Measurements from ENCODE around the gene TEP1.
A peak's percentile ranks its signal among the peaks of the same experiment; 100 is the strongest.

TEP1 gene

GRCh38 chr14:20429801-20430669 is 16.7 kb upstream of the TEP1 start:
- Histone ChIP-seq H2AK5ac (ENCODE audit: low read depth, low read length) (peak overlapping the region; percentile 6), H3K14ac (ENCODE audit: low read length) (peak overlapping the region; percentile 87), H3K79me1 (ENCODE audit: low read depth, low read length) (no peaks in the 10 kb centered on the region), H3K18ac (ENCODE audit: low read length) (peak overlapping the region; percentile 46), H4K91ac (ENCODE audit: low read depth, low read length, poor library complexity) (no peak overlapping the region), H3K9me3 (replicated peaks in 1 of 2; ENCODE audit: control insufficient read depth in 2 of 2, insufficient read depth in 1 of 2, low read depth in 1 of 2, low read length in 2 of 2) (no peaks in the 10 kb centered on the region), H3K23ac (ENCODE audit: low read depth, low read length, poor library complexity) (no peak overlapping the region), H3K4me2 (ENCODE audit: insufficient read depth, low read length, poor library complexity, severe bottlenecking) (no peak overlapping the region), H2BK12ac (ENCODE audit: low read length) (peak overlapping the region; percentile 77), H3K36me3 (replicated peaks in 1 of 2; ENCODE audit: control insufficient read depth in 2 of 2, insufficient read depth in 2 of 2, low read length in 2 of 2) (no peaks in the 10 kb centered on the region), H3K27me3 (ENCODE audit: control insufficient read depth in 3 of 3, insufficient read depth in 3 of 3, low read depth in 1 of 3, low read length in 3 of 3) (peaks cover 0 to 21% (median 2%) of the 10 kb centered on the region in 3 experiments), H3K4me3 (ENCODE audit: low read length in 2 of 2) (no peak overlapping the region), H2BK120ac (ENCODE audit: low read depth, low read length) (peak overlapping the region; percentile 85), H3K9ac (ENCODE audit: low read depth, low read length, poor library complexity) (peak overlapping the region; percentile 34), H3K27ac (replicated peaks; ENCODE audit: low read length) (no peak overlapping the region), H2BK5ac (ENCODE audit: low read length) (no peak overlapping the region), H3K4me1 (ENCODE audit: control insufficient read depth in 2 of 2, insufficient read depth in 1 of 2, low read depth in 1 of 2, low read length in 2 of 2) (peaks cover 0 to 3% of the 10 kb centered on the region in 2 donors), H2BK15ac (ENCODE audit: low read length) (peak overlapping the region; percentile 95), H4K8ac (ENCODE audit: low read depth, low read length) (no peak overlapping the region), H3K4ac (ENCODE audit: low read length) (no peak overlapping the region), H2AFZ (ENCODE audit: low read length) (no peak overlapping the region)
- no CpG with 5 or more reads among the region's 30 CpGs for WGBS, 2 donors (ENCODE audit: extremely low coverage in 2 of 2, insufficient read length in 2 of 2, insufficient replicate concordance in 1 of 2)
- DNase-seq (ENCODE audit: low spot score): no peak

DNA sequence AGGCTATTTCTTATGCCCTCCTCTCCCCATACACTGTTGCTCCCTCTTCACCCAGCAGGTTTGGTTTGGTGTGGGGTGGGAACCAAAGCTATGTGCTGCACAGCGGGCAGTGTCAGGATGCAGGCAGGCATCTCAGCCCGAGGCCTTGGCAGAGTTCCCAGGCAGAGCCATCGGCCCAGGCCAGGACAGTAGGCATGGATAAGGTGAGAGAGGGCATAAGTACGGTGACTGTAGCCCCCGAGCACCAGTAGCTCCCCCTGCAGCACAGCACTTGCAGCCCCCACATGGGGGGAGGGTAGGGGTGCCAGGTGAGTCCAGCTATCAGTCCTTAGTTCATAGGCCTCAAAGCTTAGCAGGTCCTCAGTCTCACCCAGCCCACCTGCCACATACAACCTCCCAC is 15.5 kb upstream of the TEP1 start:
- H3K4me1 ChIP-seq (ENCODE audit: control insufficient read depth in 2 of 2, insufficient read depth in 1 of 2, low read depth in 1 of 2, low read length in 2 of 2): peaks cover 0 to 3% of the 10 kb centered on the region in 2 donors
- no peaks in the 10 kb centered on the region for H3K36me3 ChIP-seq (replicated peaks in 1 of 2; ENCODE audit: control insufficient read depth in 2 of 2, insufficient read depth in 2 of 2, low read length in 2 of 2)
- no peak overlapping the region for H2BK120ac ChIP-seq (ENCODE audit: low read depth, low read length)
- H3K9ac ChIP-seq (ENCODE audit: low read depth, low read length, poor library complexity): no peak overlapping the region
- H3K14ac ChIP-seq (ENCODE audit: low read length): no peak overlapping the region
- no peak overlapping the region for H2BK12ac ChIP-seq (ENCODE audit: low read length)
- H3K18ac ChIP-seq (ENCODE audit: low read length): no peak overlapping the region
- H3K27me3 ChIP-seq (ENCODE audit: control insufficient read depth in 3 of 3, insufficient read depth in 3 of 3, low read depth in 1 of 3, low read length in 3 of 3): peaks cover 0 to 11% (median 0%) of the 10 kb centered on the region in 3 experiments
- no peak overlapping the region for H3K27ac ChIP-seq (replicated peaks; ENCODE audit: low read length)
- no peaks in the 10 kb centered on the region for H3K9me3 ChIP-seq (replicated peaks in 1 of 2; ENCODE audit: control insufficient read depth in 2 of 2, insufficient read depth in 1 of 2, low read depth in 1 of 2, low read length in 2 of 2)
- no peak overlapping the region for H2BK15ac ChIP-seq (ENCODE audit: low read length)
- no peak overlapping the region for H3K4me3 ChIP-seq (ENCODE audit: low read length in 2 of 2)
- H4K91ac ChIP-seq (ENCODE audit: low read depth, low read length, poor library complexity): no peak overlapping the region
- no peaks in the 10 kb centered on the region for H3K79me1 ChIP-seq (ENCODE audit: low read depth, low read length)
- no peak overlapping the region for H3K4ac ChIP-seq (ENCODE audit: low read length)
- no peak overlapping the region for H3K4me2 ChIP-seq (ENCODE audit: insufficient read depth, low read length, poor library complexity, severe bottlenecking)
- no peak overlapping the region for H3K23ac ChIP-seq (ENCODE audit: low read depth, low read length, poor library complexity)
- DNase-seq (ENCODE audit: low spot score): no peak
- no peak overlapping the region for H2AK5ac ChIP-seq (ENCODE audit: low read depth, low read length)
- H2AFZ ChIP-seq (ENCODE audit: low read length): no peak overlapping the region
- no CpG with 5 or more reads among the region's 5 CpGs for WGBS, 2 donors (ENCODE audit: extremely low coverage in 2 of 2, insufficient read length in 2 of 2, insufficient replicate concordance in 1 of 2)
- no peak overlapping the region for H4K8ac ChIP-seq (ENCODE audit: low read depth, low read length)
- no peak overlapping the region for H2BK5ac ChIP-seq (ENCODE audit: low read length)

GRCh38 chr14:20428010-20428365 is 14.7 kb upstream of the TEP1 start:
- H4K8ac ChIP-seq (ENCODE audit: low read depth, low read length): no peak overlapping the region
- no peaks in the 10 kb centered on the region for H3K36me3 ChIP-seq (replicated peaks in 1 of 2; ENCODE audit: control insufficient read depth in 2 of 2, insufficient read depth in 2 of 2, low read length in 2 of 2)
- H4K91ac ChIP-seq (ENCODE audit: low read depth, low read length, poor library complexity): no peak overlapping the region
- no peak overlapping the region for H2BK12ac ChIP-seq (ENCODE audit: low read length)
- no peak overlapping the region for H2BK15ac ChIP-seq (ENCODE audit: low read length)
- WGBS, 2 donors (ENCODE audit: extremely low coverage in 2 of 2, insufficient read length in 2 of 2, insufficient replicate concordance in 1 of 2): no CpG with 5 or more reads among the region's 5 CpGs
- H3K18ac ChIP-seq (ENCODE audit: low read length): no peak overlapping the region
- H3K14ac ChIP-seq (ENCODE audit: low read length): no peak overlapping the region
- peaks cover 0 to 3% of the 10 kb centered on the region in 2 donors for H3K4me1 ChIP-seq (ENCODE audit: control insufficient read depth in 2 of 2, insufficient read depth in 1 of 2, low read depth in 1 of 2, low read length in 2 of 2)
- no peak for DNase-seq (ENCODE audit: low spot score)
- no peaks in the 10 kb centered on the region for H3K9me3 ChIP-seq (replicated peaks in 1 of 2; ENCODE audit: control insufficient read depth in 2 of 2, insufficient read depth in 1 of 2, low read depth in 1 of 2, low read length in 2 of 2)
- no peaks in the 10 kb centered on the region for H3K79me1 ChIP-seq (ENCODE audit: low read depth, low read length)
- no peak overlapping the region for H3K4ac ChIP-seq (ENCODE audit: low read length)
- H3K9ac ChIP-seq (ENCODE audit: low read depth, low read length, poor library complexity): no peak overlapping the region
- H2BK120ac ChIP-seq (ENCODE audit: low read depth, low read length): no peak overlapping the region
- H2AK5ac ChIP-seq (ENCODE audit: low read depth, low read length): no peak overlapping the region
- H2BK5ac ChIP-seq (ENCODE audit: low read length): no peak overlapping the region
- peak overlapping the region; percentile 35 for H2AFZ ChIP-seq (ENCODE audit: low read length)
- H3K27me3 ChIP-seq (ENCODE audit: control insufficient read depth in 3 of 3, insufficient read depth in 3 of 3, low read depth in 1 of 3, low read length in 3 of 3): peaks cover 0 to 6% (median 0%) of the 10 kb centered on the region in 3 experiments
- H3K4me3 ChIP-seq (ENCODE audit: low read length in 2 of 2): no peak overlapping the region
- H3K23ac ChIP-seq (ENCODE audit: low read depth, low read length, poor library complexity): no peak overlapping the region
- no peak overlapping the region for H3K4me2 ChIP-seq (ENCODE audit: insufficient read depth, low read length, poor library complexity, severe bottlenecking)
- H3K27ac ChIP-seq (replicated peaks; ENCODE audit: low read length): no peak overlapping the region

DNA sequence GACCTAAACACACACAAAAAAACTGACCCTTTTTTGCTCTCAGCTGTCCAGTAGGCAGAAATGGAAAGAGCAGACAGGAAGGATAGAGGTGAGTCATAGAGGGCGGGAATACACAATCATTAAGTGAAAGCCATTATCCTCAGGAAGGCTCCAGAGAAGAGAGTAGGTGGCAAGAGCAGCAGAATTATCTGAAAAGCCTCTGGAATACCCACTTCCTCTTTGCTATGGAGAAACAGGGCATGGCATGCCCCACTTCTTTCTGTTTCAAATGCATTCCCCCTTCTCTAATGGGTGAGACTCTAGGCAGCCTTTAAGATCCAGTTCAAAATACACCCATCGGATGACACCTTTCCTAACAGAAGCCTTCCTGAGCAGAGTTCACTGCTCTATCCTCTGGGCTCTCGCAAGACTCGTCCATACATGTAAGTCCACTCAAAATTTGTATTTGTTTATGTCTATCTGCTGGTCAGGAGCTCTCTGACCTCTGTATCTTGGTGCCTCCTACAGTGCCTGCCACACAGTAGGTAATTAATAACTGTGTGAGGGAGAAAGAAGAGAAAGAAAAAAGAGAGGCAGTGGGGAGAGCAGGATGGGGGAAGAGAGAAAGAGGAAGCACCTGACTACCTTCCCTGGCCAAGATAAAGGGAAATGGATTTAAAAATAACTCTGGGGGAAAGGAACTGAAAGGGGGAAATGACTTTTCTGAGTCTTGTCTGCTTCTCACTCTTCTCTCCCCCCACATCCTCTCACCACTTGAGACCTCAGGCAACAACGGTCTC is 14.1 kb upstream of the TEP1 start:
- Histone ChIP-seq H4K91ac (ENCODE audit: low read depth, low read length, poor library complexity) (no peak overlapping the region), H3K9ac (ENCODE audit: low read depth, low read length, poor library complexity) (no peak overlapping the region), H3K27me3 (ENCODE audit: control insufficient read depth in 3 of 3, insufficient read depth in 3 of 3, low read depth in 1 of 3, low read length in 3 of 3) (peaks cover 0 to 6% (median 0%) of the 10 kb centered on the region in 3 experiments), H3K23ac (ENCODE audit: low read depth, low read length, poor library complexity) (no peak overlapping the region), H3K4me2 (ENCODE audit: insufficient read depth, low read length, poor library complexity, severe bottlenecking) (no peak overlapping the region), H3K27ac (replicated peaks; ENCODE audit: low read length) (no peak overlapping the region), H3K4me1 (ENCODE audit: control insufficient read depth in 2 of 2, insufficient read depth in 1 of 2, low read depth in 1 of 2, low read length in 2 of 2) (peaks cover 0 to 3% of the 10 kb centered on the region in 2 donors), H2AFZ (ENCODE audit: low read length) (peak overlapping the region; percentile 35), H3K14ac (ENCODE audit: low read length) (no peak overlapping the region), H2BK12ac (ENCODE audit: low read length) (no peak overlapping the region), H3K9me3 (replicated peaks in 1 of 2; ENCODE audit: control insufficient read depth in 2 of 2, insufficient read depth in 1 of 2, low read depth in 1 of 2, low read length in 2 of 2) (no peaks in the 10 kb centered on the region), H4K8ac (ENCODE audit: low read depth, low read length) (no peak overlapping the region), H2BK120ac (ENCODE audit: low read depth, low read length) (no peak overlapping the region), H3K79me1 (ENCODE audit: low read depth, low read length) (no peaks in the 10 kb centered on the region), H3K4ac (ENCODE audit: low read length) (no peak overlapping the region), H2BK15ac (ENCODE audit: low read length) (no peak overlapping the region), H3K18ac (ENCODE audit: low read length) (no peak overlapping the region), H2BK5ac (ENCODE audit: low read length) (no peak overlapping the region), H3K4me3 (ENCODE audit: low read length in 2 of 2) (no peak overlapping the region), H3K36me3 (replicated peaks in 1 of 2; ENCODE audit: control insufficient read depth in 2 of 2, insufficient read depth in 2 of 2, low read length in 2 of 2) (no peaks in the 10 kb centered on the region), H2AK5ac (ENCODE audit: low read depth, low read length) (no peak overlapping the region)
- DNase-seq (ENCODE audit: low spot score): no peak
- no CpG with 5 or more reads among the region's 5 CpGs for WGBS, 2 donors (ENCODE audit: extremely low coverage in 2 of 2, insufficient read length in 2 of 2, insufficient replicate concordance in 1 of 2)

All from neuronal stem cell (in vitro differentiated cells).